Natural killer cell (primary cell): ENCODE results near the gene CBX4. TPM values are rescaled to one million over a fixed set of nuclear protein-coding genes. Genes with fewer than 3 reads are reported as not detected.
A peak's percentile ranks its signal among the peaks of the same experiment; 100 is the strongest.

Experiments used
- ATAC-seq, 3 donors: fragments of 150-1000 bp in 2 of 3; fragments of 200-7000 bp in 1 of 3; cut with Tn5 transposase; 1 replicate in 1 of 3; 2 replicates in 2 of 3; pipeline ENCODE4 v1.10.0; 2021; ENCODE audit warnings: mild to moderate bottlenecking in 2 of 3, moderate library complexity in 2 of 3
- DNase-seq, 2 donors: peaks; one replicate each; pipeline versions ENCODE4 v3.0.0 to v3.0.0-alpha.2; 2013 to 2021; ENCODE audit warnings: mixed read lengths in 1 of 2
- H3K27ac ChIP-seq: one replicate; pipeline ENCODE4 v1.5.1; 2013; ENCODE audit warnings: mild to moderate bottlenecking, low read length
- H3K27me3 ChIP-seq: one replicate; pipeline ENCODE4 v1.6.1; 2013; ENCODE audit warnings: low read length; ENCODE audit not compliant: control insufficient read depth, insufficient read depth
- H3K36me3 ChIP-seq: one replicate; pipeline ENCODE4 v1.6.1; 2013; ENCODE audit warnings: low read length; ENCODE audit not compliant: control insufficient read depth, insufficient read depth
- H3K4me1 ChIP-seq: one replicate; pipeline ENCODE4 v1.6.1; 2013; ENCODE audit warnings: low read length; ENCODE audit not compliant: control insufficient read depth, insufficient read depth
- H3K4me3 ChIP-seq: one replicate; pipeline ENCODE4 v1.5.1; 2013; ENCODE audit warnings: low read length
- H3K9me3 ChIP-seq: one replicate; pipeline ENCODE4 v1.6.1; 2013; ENCODE audit warnings: low read length; ENCODE audit not compliant: control insufficient read depth, insufficient read depth
- H3K27ac Mint-ChIP-seq, 2 donors: one replicate each; pipeline ENCODE4 v1.8.0; 2022; ENCODE audit warnings: mild to moderate bottlenecking in 2 of 2, mixed read lengths in 2 of 2, moderate library complexity in 1 of 2
- H3K27me3 Mint-ChIP-seq, 2 donors: one replicate each; pipeline ENCODE4 v1.8.0; 2022; ENCODE audit warnings: low read depth in 2 of 2, mixed read lengths in 2 of 2
- H3K36me3 Mint-ChIP-seq: one replicate; pipeline ENCODE4 v1.8.0; 2022; ENCODE audit warnings: mixed read lengths
- H3K4me1 Mint-ChIP-seq, 2 donors: one replicate each; pipeline ENCODE4 v1.8.0; 2022; ENCODE audit warnings: mixed read lengths in 2 of 2
- H3K4me3 Mint-ChIP-seq: one replicate; pipeline ENCODE4 v1.8.0; 2022; ENCODE audit warnings: mild to moderate bottlenecking, moderate library complexity, mixed read lengths
- H3K9me3 Mint-ChIP-seq, 2 donors: one replicate each; pipeline ENCODE4 v1.8.0; 2022; ENCODE audit warnings: mixed read lengths in 2 of 2
- WGBS: methylation state at CpG from one replicate; pipeline ENCODE4 v1.1.7; 2013; ENCODE audit warnings: missing lambda C conversion rate; ENCODE audit not compliant: insufficient coverage; 5-methylcytosine and 5-hydroxymethylcytosine counted together
- intact Hi-C: fragments of 100-400 bp; cut with micrococcal nuclease; formaldehyde crosslinking; loops from one replicate; pipeline ENCODE4 v1.14.2; 2022
- total RNA-seq, 4 donors: library from RNA; stranded (reverse); fragments of 120-200 nt in 1 of 4; gene quantifications; one replicate each; pipeline versions ENCODE4 v1.2.3 to v1.2.4, GENCODE V29; 2013 to 2022
- TF ChIP-seq, protein P1 (sequence below): fragments of 200-600 bp; IDR thresholded peaks from one replicate; pipeline ENCODE4 v1.8.0; 2022; ENCODE audit warnings: antibody characterized with exemption

CBX4 gene
- total RNA-seq, 3 donors from 2014 or later (not counting 1 experiment from before 2014, with no cell fraction given) = 147 to 220 (median 217) TPM

GRCh38 chr17:79870540-79870939 is 31.3 kb upstream of the CBX4 start:
- no peak for ATAC-seq
- Mint-ChIP-seq H3K27me3 (peaks cover 2 to 14% of the 10 kb centered on the region in 2 donors), H3K4me3 (no peak overlapping the region), H3K27ac (no peak overlapping the region), H3K4me1 (peaks cover 0 to 4% of the 10 kb centered on the region in 2 donors), H3K9me3 (no peaks in the 10 kb centered on the region), H3K36me3 (no peaks in the 10 kb centered on the region)
- no peak overlapping the region for H3K4me3 ChIP-seq
- no peaks in the 10 kb centered on the region for H3K9me3 ChIP-seq
- TF ChIP-seq, protein P1, sequence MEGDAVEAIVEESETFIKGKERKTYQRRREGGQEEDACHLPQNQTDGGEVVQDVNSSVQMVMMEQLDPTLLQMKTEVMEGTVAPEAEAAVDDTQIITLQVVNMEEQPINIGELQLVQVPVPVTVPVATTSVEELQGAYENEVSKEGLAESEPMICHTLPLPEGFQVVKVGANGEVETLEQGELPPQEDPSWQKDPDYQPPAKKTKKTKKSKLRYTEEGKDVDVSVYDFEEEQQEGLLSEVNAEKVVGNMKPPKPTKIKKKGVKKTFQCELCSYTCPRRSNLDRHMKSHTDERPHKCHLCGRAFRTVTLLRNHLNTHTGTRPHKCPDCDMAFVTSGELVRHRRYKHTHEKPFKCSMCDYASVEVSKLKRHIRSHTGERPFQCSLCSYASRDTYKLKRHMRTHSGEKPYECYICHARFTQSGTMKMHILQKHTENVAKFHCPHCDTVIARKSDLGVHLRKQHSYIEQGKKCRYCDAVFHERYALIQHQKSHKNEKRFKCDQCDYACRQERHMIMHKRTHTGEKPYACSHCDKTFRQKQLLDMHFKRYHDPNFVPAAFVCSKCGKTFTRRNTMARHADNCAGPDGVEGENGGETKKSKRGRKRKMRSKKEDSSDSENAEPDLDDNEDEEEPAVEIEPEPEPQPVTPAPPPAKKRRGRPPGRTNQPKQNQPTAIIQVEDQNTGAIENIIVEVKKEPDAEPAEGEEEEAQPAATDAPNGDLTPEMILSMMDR = no peak
- DNase-seq = no peak
- 92% methylated on average over 15 of the region's 15 CpGs for WGBS
- H3K27ac ChIP-seq = no peak overlapping the region
- no peaks in the 10 kb centered on the region for H3K36me3 ChIP-seq
- H3K4me1 ChIP-seq = no peaks in the 10 kb centered on the region
- no peaks in the 10 kb centered on the region for H3K27me3 ChIP-seq
- intact Hi-C loops = no loop called here

- Histone ChIP-seq H3K27me3 (no peaks in the 10 kb centered on the region), H3K9me3 (no peaks in the 10 kb centered on the region), H3K36me3 (no peaks in the 10 kb centered on the region), H3K27ac (no peak overlapping the region), H3K4me3 (no peak overlapping the region), H3K4me1 (no peaks in the 10 kb centered on the region)
- H3K36me3 Mint-ChIP-seq = no peaks in the 10 kb centered on the region
- H3K27me3 Mint-ChIP-seq = peaks cover 22 to 24% of the 10 kb centered on the region in 2 donors
- TF ChIP-seq, protein P1 = no peak
- H3K27ac Mint-ChIP-seq = no peak overlapping the region
- DNase-seq (peak in 1 of 2 donors; percentile 41), ATAC-seq (no peak)
- intact Hi-C loops = no loop called here
- H3K4me3 Mint-ChIP-seq = no peak overlapping the region
- WGBS = 79% methylated on average over 11 of the region's 11 CpGs
- no peaks in the 10 kb centered on the region for H3K4me1 Mint-ChIP-seq
- H3K9me3 Mint-ChIP-seq = no peaks in the 10 kb centered on the region
Observed at GRCh38 chr17:79866791-79867518, 27.7 kb upstream of the CBX4 start.

DNA sequence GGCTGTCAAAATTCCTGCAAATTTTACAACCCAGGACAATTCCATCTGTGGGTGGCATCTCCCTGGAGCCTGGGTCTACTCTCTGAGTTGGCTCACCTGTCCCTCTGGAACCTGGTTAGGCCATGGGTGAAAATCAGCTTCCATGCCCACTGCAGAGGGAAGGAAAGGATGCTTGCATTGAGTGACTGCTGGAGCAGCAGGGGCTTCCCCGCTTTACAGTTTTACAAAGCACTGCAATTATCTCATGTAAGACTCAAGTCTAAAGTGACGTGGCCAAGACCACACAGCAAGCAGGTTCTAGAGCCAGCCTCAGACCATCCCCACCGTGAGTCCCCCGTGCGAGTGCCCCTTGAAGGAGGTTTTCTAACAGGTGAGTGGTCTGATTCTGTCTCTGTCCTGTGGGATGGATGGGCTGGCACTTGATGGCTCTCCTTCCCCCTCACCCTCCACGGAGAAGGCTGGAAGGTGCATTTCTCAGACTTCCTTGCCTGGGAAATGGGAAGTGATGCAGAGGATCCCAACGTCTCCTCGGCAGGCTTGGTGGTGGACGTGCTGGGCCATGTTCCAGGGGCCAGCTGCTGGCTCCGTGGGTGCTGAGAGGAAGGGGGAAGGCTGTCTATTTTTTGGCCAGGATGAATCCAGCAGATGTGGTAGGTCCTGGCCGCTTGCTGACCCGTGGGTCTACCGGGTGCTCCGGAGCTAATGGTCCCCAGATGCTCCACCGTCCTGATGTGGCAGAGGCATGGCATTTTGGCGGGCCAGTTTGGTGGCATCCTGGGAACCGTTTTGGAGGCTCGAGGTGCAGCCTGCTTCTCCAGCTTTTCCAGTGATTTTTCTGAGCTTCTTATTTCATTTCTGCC is 26.3 kb upstream of the CBX4 start:
- DNase-seq = no peak
- no peak for ATAC-seq
- 82% methylated on average over 18 of the region's 18 CpGs for WGBS
- Histone ChIP-seq H3K9me3 (no peaks in the 10 kb centered on the region), H3K4me1 (no peaks in the 10 kb centered on the region), H3K27ac (no peak overlapping the region), H3K4me3 (no peak overlapping the region), H3K27me3 (no peaks in the 10 kb centered on the region), H3K36me3 (no peaks in the 10 kb centered on the region)
- Mint-ChIP-seq H3K9me3 (no peaks in the 10 kb centered on the region), H3K27me3 (peaks cover 28 to 29% of the 10 kb centered on the region in 2 donors), H3K4me3 (no peak overlapping the region), H3K4me1 (no peaks in the 10 kb centered on the region), H3K27ac (no peak overlapping the region), H3K36me3 (no peaks in the 10 kb centered on the region)
- TF ChIP-seq, protein P1 = no peak
- intact Hi-C loops = no loop called here
